Epithelial cell of esophagus (primary cell): ENCODE data around the gene USP30.
A peak's percentile ranks its signal among the peaks of the same experiment; 100 is the strongest.
"Not testable (repeated sequence)": the region's sequence is repeated elsewhere in the genome, so short reads cannot be mapped to it uniquely, and the experiment has no call there.

Experiments used
- DNase-seq: peaks from one replicate; pipeline ENCODE4 v3.0.0; 2010; ENCODE audit warnings: low read depth
- H3K4me3 ChIP-seq: 2 replicates; pipeline ENCODE4 v1.5.1; 2011; ENCODE audit warnings: mild to moderate bottlenecking, low read length, control low read depth
- CTCF ChIP-seq: IDR thresholded peaks from 2 replicates; pipeline ENCODE4 v1.5.1; 2011; ENCODE audit warnings: low read depth, mild to moderate bottlenecking, low read length, control low read depth, inconsistent platforms; ENCODE audit not compliant: insufficient read depth; ENCODE audit errors: missing control alignments

The USP30 gene

DNA sequence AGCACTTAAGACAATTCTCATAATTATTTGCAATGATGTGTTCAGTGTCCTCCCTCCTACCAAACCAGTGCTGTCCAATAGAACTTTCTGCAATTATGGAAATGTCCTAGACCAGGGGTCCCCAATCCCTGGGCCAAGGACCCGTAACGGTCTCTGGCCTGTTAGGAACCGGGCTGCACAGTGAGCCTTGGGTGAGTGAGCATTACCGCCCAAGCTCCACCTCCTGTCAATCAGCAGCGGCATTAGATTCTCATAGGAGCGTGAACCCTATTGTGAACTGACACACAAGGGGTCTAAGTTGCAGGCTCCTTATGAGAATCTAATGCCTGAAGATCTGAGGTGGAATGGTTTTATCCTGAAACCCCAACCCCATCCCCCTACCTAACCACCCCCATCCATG, 35.4 kb upstream of the USP30 start:
- TF ChIP-seq CTCF, result no peak
- H3K4me3 ChIP-seq, result no peak overlapping the region

DNA sequence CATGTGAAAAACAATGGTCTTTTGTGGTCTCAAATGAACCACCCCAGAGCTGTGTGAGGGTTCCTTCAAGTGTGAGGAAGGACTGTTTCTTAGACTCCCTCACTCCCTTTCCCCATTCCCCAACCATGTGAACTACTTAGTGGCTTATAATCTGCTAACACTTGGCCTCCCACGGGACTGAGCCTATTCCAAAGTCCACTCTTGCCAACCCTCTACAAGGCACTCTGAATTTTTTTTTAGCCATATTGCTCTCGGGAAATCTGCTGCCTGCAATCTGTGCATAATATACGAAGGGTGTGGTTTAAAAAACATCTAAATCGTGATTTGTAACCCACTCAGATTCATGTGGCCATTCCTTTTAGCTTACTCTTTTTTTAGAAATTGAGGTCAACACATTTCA, 34.1 kb upstream of the USP30 start:
- no peak overlapping the region for H3K4me3 ChIP-seq
- DNase-seq, result no peak
- TF ChIP-seq CTCF, result no peak

More for the DNA sequence above, 35.4 kb upstream of the USP30 start:
- DNase-seq, result no peak

GRCh38 chr12:109020146-109020795, 32.1 kb upstream of the USP30 start:
- no peak for DNase-seq
- TF ChIP-seq CTCF, result no peak
- H3K4me3 ChIP-seq, result no peak overlapping the region

- DNase-seq, result peak; percentile 81
- no peak within 1 kb of the TSS for H3K4me3 ChIP-seq
- no peak for TF ChIP-seq CTCF
These were observed 31.5 kb upstream of the USP30 start, which contains the start of gene SVOP for GRCh38 chr12:109020796-109021380. SVOP (minus strand) TSS chr12:109021068; CDS start chr12:109020868, 200 bp downstream.

DNA sequence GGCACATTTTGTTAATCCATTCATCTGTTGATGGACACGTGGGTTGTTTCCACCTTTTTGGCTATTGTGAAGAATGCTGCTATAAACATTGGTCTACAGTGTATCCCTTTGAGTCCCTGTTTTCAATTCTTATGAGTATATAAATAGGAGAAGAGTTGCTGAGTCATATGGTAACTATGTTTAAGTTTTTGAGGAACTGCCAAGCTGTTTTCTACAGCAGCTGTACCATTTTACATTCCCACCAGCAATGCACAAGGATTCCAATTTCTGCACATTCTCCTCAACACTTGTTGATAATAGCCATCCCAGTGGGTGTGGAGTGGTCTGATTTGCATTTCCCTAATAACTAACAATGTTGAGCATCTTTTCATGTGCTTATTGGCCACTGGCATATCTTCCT, 24.6 kb upstream of the USP30 start:
- H3K4me3 ChIP-seq, result no peak overlapping the region

DNA sequence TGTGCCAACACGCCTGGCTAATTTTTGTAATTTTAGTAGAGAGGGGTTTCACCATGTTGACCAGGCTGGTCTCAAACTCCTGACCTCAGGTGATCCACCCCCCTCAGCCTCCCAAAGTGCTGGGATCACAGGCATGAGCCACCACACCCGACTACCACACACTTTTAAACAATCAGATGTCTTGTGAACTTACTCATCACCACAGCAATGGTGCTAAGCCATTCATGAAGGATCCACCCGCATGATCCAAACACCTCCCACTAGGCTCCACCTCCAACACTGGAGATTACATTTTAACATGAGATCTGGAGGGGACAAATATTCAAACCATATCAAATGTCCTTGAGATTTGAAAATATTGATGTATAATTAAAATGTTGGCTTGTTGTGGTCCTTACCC, 23.8 kb upstream of the USP30 start:
- peak; percentile 21 for DNase-seq
- not testable (repeated sequence) for H3K4me3 ChIP-seq

More for the DNA sequence above, 24.6 kb upstream of the USP30 start:
- TF ChIP-seq CTCF, result no peak
- DNase-seq, result no peak

DNA sequence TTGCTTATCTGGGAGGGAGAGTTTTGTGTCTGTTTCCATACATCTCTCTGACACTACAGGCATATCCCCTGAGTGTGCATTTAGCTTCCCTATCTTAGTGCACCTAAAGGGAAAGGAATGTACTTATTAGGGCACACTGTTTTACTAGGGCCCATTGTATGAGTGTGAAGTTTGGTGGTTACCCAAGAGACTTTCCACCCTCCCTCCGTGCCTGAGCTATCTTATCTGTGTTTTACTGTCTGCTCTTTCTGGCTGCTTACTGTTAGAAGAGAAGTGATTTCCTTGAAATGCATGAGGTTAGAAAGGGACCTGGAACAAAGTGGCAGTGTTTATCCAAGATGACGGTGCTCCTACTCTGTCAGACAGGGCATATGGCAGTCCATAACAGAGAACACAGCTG, 23.0 kb upstream of the USP30 start:
- DNase-seq, result no peak
- TF ChIP-seq CTCF, result no peak
- no peak overlapping the region for H3K4me3 ChIP-seq
